Central memory CD8-positive, alpha-beta T cell (primary cell): ENCODE measurements around the gene ENTREP3.
"Not testable (repeated sequence)": the region's sequence is repeated elsewhere in the genome, so short reads cannot be mapped to it uniquely, and the experiment has no call there.

Experiments used
- ATAC-seq: fragments of 150-1000 bp; cut with Tn5 transposase; replicated peaks from 2 replicates; pipeline ENCODE4 v1.10.0; 2022; ENCODE audit warnings: mild to moderate bottlenecking, moderate FRiP score, moderate number of reproducible peaks; ENCODE audit not compliant: poor library complexity, severe bottlenecking; ENCODE audit errors: extremely low read depth
- DNase-seq, 2 donors: peaks; one replicate each; pipeline ENCODE4 v3.0.0; 2021; ENCODE audit warnings: low spot score in 2 of 2
- H3K27ac Mint-ChIP-seq: one replicate; pipeline ENCODE4 v1.8.0; 2022; ENCODE audit warnings: low read depth, mild to moderate bottlenecking, moderate library complexity, mixed read lengths
- H3K27me3 Mint-ChIP-seq: one replicate; pipeline ENCODE4 v1.8.0; 2022; ENCODE audit warnings: mixed read lengths
- H3K36me3 Mint-ChIP-seq: one replicate; pipeline ENCODE4 v1.8.0; 2022; ENCODE audit warnings: mild to moderate bottlenecking, moderate library complexity, mixed read lengths; ENCODE audit not compliant: insufficient read depth
- H3K4me1 Mint-ChIP-seq: one replicate; pipeline ENCODE4 v1.8.0; 2022; ENCODE audit warnings: mixed read lengths
- H3K4me3 Mint-ChIP-seq: one replicate; pipeline ENCODE4 v1.8.0; 2022; ENCODE audit warnings: mild to moderate bottlenecking, moderate library complexity, mixed read lengths
- H3K9me3 Mint-ChIP-seq: one replicate; pipeline ENCODE4 v1.8.0; 2022; ENCODE audit warnings: mixed read lengths

ENTREP3 gene

GRCh38 chr1:155254714-155255242, 505 bp downstream of the ENTREP3 start:
- peak overlapping the region; percentile 35 for H3K27ac Mint-ChIP-seq
- peaks cover 41% of the 10 kb centered on the region for H3K4me1 Mint-ChIP-seq

GRCh38 chr1:155254228-155254713, 1.0 kb downstream of the ENTREP3 start:
- Mint-ChIP-seq H3K27ac (peak overlapping the region; percentile 19), H3K27me3 (no peaks in the 10 kb centered on the region), H3K36me3 (peaks cover 24% of the 10 kb centered on the region), H3K4me1 (peaks cover 41% of the 10 kb centered on the region), H3K9me3 (no peaks in the 10 kb centered on the region), H3K4me3 (peak overlapping the region; percentile 80)
- DNase-seq (no peak), ATAC-seq (no peak)

More at GRCh38 chr1:155254714-155255242, 505 bp downstream of the ENTREP3 start:
- Mint-ChIP-seq H3K4me3 (peak overlapping the region; percentile 80), H3K27me3 (no peaks in the 10 kb centered on the region), H3K36me3 (peaks cover 27% of the 10 kb centered on the region), H3K9me3 (no peaks in the 10 kb centered on the region)
- ATAC-seq (no peak), DNase-seq (no peak)

GRCh38 chr1:155253797-155254196, 1.5 kb downstream of the ENTREP3 start:
- Mint-ChIP-seq H3K27me3 (no peaks in the 10 kb centered on the region), H3K9me3 (no peaks in the 10 kb centered on the region), H3K4me3 (peak overlapping the region; percentile 80), H3K27ac (no peak overlapping the region), H3K36me3 (peaks cover 20% of the 10 kb centered on the region), H3K4me1 (peaks cover 41% of the 10 kb centered on the region)
- DNase-seq (no peak), ATAC-seq (no peak)

GRCh38 chr1:155253208-155253607, 2.1 kb downstream of the ENTREP3 start:
- Mint-ChIP-seq H3K36me3 (peaks cover 15% of the 10 kb centered on the region), H3K4me1 (peaks cover 41% of the 10 kb centered on the region), H3K9me3 (no peaks in the 10 kb centered on the region), H3K27ac (no peak overlapping the region), H3K27me3 (no peaks in the 10 kb centered on the region), H3K4me3 (peak overlapping the region; percentile 80)
- DNase-seq (no peak), ATAC-seq (no peak)

GRCh38 chr1:155251566-155251965, 3.7 kb downstream of the ENTREP3 start:
- no peak for ATAC-seq
- Mint-ChIP-seq H3K4me3 (no peak overlapping the region), H3K4me1 (peaks cover 31% of the 10 kb centered on the region), H3K9me3 (no peaks in the 10 kb centered on the region), H3K27me3 (no peaks in the 10 kb centered on the region), H3K27ac (no peak overlapping the region), H3K36me3 (peaks cover 8% of the 10 kb centered on the region)
- DNase-seq, result no peak

GRCh38 chr1:155250633-155251449, 4.4 kb downstream of the ENTREP3 start:
- H3K27ac Mint-ChIP-seq, result no peak overlapping the region
- H3K4me1 Mint-ChIP-seq, result peaks cover 23% of the 10 kb centered on the region
- H3K27me3 Mint-ChIP-seq, result no peaks in the 10 kb centered on the region
- ATAC-seq (peak; percentile 98), DNase-seq (peak; percentile 92 to 97)
- no peaks in the 10 kb centered on the region for H3K9me3 Mint-ChIP-seq
- peak overlapping the region; percentile 72 for H3K4me3 Mint-ChIP-seq
- peaks cover 11% of the 10 kb centered on the region for H3K36me3 Mint-ChIP-seq

GRCh38 chr1:155250246-155250632, 5.0 kb downstream of the ENTREP3 start:
- Mint-ChIP-seq H3K27me3 (no peaks in the 10 kb centered on the region), H3K4me1 (peaks cover 19% of the 10 kb centered on the region), H3K4me3 (peak overlapping the region; percentile 72), H3K9me3 (no peaks in the 10 kb centered on the region), H3K36me3 (peaks cover 14% of the 10 kb centered on the region), H3K27ac (no peak overlapping the region)
- ATAC-seq, result no peak
- DNase-seq, result no peak

- H3K4me3 Mint-ChIP-seq, result no peak overlapping the region
- H3K9me3 Mint-ChIP-seq, result peaks cover 6% of the 10 kb centered on the region
- ATAC-seq (no peak), DNase-seq (no peak)
- H3K27ac Mint-ChIP-seq, result no peak overlapping the region
- H3K4me1 Mint-ChIP-seq, result peaks cover 17% of the 10 kb centered on the region
- H3K36me3 Mint-ChIP-seq, result peaks cover 23% of the 10 kb centered on the region
- H3K27me3 Mint-ChIP-seq, result peaks cover 10% of the 10 kb centered on the region
Measured at GRCh38 chr1:155247667-155248553, 7.4 kb downstream of the ENTREP3 start.

- Mint-ChIP-seq H3K36me3 (peaks cover 23% of the 10 kb centered on the region), H3K4me1 (peaks cover 18% of the 10 kb centered on the region)
- H3K9me3 Mint-ChIP-seq, H3K27ac Mint-ChIP-seq, H3K4me3 Mint-ChIP-seq, H3K27me3 Mint-ChIP-seq, DNase-seq, ATAC-seq: not testable (repeated sequence)
Measured at GRCh38 chr1:155246796-155247195, 8.5 kb downstream of the ENTREP3 start.

GRCh38 chr1:155245163-155245524, 10.1 kb downstream of the ENTREP3 start:
- H3K36me3 Mint-ChIP-seq, result peaks cover 27% of the 10 kb centered on the region
- H3K9me3 Mint-ChIP-seq, result peaks cover 6% of the 10 kb centered on the region
- peaks cover 10% of the 10 kb centered on the region for H3K27me3 Mint-ChIP-seq
- H3K27ac Mint-ChIP-seq, result peak overlapping the region; percentile 99
- DNase-seq, result no peak
- H3K4me3 Mint-ChIP-seq, result peak overlapping the region; percentile 82
- peaks cover 29% of the 10 kb centered on the region for H3K4me1 Mint-ChIP-seq
- ATAC-seq, result no peak

- peak overlapping the region; percentile 82 for H3K4me3 Mint-ChIP-seq
- peaks cover 6% of the 10 kb centered on the region for H3K9me3 Mint-ChIP-seq
- peak overlapping the region; percentile 99 for H3K27ac Mint-ChIP-seq
- peaks cover 10% of the 10 kb centered on the region for H3K27me3 Mint-ChIP-seq
- DNase-seq (peak; percentile 89 to 98), ATAC-seq (peak; percentile 95)
- H3K4me1 Mint-ChIP-seq, result peaks cover 29% of the 10 kb centered on the region
- peaks cover 27% of the 10 kb centered on the region for H3K36me3 Mint-ChIP-seq
Measured at GRCh38 chr1:155244368-155245162, 10.7 kb downstream of the ENTREP3 start.
